Measurements from ENCODE around the gene DNAH12. TPM values are rescaled to one million over a fixed set of nuclear protein-coding genes. Genes with fewer than 3 reads are reported as not detected.

The DNAH12 gene
- total RNA-seq, 4 donors from 2014 or later: 0.02 to 0.04 TPM; not detected in 2

DNA sequence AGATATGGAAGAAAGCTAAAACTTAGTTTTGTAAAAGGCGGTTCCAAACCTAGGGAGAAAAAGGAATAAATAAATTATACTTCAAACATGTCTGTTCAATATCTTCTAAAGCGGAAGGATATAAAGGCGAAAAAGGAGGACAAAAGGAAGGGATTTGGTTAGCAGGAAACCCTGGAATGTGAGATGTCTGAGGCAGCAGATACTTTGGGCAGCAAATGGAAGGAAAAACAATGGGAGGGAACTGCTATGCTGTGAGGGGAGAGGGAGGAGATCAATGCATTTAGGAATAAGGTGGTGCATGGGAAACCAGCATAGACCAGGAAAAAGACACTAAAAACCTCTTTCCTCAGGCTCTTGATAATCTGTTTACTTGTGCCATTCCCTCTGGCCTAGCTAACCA, 120.8 kb downstream of the DNAH12 start:
- Histone ChIP-seq H3K27me3 (no peaks in the 10 kb centered on the region), H3K9me3 (no peaks in the 10 kb centered on the region), H3K27ac (no peak overlapping the region), H3K4me3 (no peak overlapping the region), H3K36me3 (no peaks in the 10 kb centered on the region), H3K4me1 (no peaks in the 10 kb centered on the region)
- intact Hi-C loops (cut with DNase I; ENCODE audit: low total_unique reads) (no loop called here), in situ Hi-C loops (cut with MboI; ENCODE audit: low sequenced_read_pairs in 4 of 4) (no loop called here)
- TF ChIP-seq, protein P1, sequence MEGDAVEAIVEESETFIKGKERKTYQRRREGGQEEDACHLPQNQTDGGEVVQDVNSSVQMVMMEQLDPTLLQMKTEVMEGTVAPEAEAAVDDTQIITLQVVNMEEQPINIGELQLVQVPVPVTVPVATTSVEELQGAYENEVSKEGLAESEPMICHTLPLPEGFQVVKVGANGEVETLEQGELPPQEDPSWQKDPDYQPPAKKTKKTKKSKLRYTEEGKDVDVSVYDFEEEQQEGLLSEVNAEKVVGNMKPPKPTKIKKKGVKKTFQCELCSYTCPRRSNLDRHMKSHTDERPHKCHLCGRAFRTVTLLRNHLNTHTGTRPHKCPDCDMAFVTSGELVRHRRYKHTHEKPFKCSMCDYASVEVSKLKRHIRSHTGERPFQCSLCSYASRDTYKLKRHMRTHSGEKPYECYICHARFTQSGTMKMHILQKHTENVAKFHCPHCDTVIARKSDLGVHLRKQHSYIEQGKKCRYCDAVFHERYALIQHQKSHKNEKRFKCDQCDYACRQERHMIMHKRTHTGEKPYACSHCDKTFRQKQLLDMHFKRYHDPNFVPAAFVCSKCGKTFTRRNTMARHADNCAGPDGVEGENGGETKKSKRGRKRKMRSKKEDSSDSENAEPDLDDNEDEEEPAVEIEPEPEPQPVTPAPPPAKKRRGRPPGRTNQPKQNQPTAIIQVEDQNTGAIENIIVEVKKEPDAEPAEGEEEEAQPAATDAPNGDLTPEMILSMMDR (IDR thresholded peaks at IDR 0.05 in 4 of 5, conservative IDR thresholded peaks at IDR 0.05 in 1 of 5): no peak
- no peak for TF ChIP-seq POLR2A (IDR thresholded peaks at IDR 0.05)
- DNase-seq (no peak), ATAC-seq (no peak)

DNA sequence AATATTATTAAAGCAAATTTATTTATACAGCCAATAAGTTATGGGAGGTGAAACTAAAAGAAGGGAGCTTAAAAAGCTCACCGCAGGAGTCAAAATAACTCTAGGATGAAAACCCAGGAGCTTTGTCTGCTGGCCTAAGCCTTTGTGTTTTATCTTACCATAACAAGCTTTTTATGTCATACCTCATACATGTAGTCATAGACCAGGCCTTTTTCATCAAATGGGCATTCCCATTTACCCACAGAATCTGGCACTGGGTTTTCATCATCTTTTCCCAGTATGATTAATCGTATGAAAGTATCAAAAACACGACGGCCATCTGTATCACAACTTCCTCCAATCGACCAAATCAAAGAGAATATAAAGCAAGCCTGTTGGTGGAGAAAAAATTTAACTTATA, 122.8 kb downstream of the DNAH12 start:
- TF ChIP-seq, protein P1 (IDR thresholded peaks at IDR 0.05 in 4 of 5, conservative IDR thresholded peaks at IDR 0.05 in 1 of 5): no peak
- TF ChIP-seq POLR2A (IDR thresholded peaks at IDR 0.05): no peak
- ATAC-seq (no peak), DNase-seq (no peak)
- H3K4me1 ChIP-seq: no peaks in the 10 kb centered on the region
- H3K4me3 ChIP-seq: no peak overlapping the region
- H3K9me3 ChIP-seq: no peaks in the 10 kb centered on the region
- no peaks in the 10 kb centered on the region for H3K27me3 ChIP-seq
- in situ Hi-C loops (cut with MboI; ENCODE audit: low sequenced_read_pairs in 4 of 4): no loop called here
- H3K27ac ChIP-seq: no peak overlapping the region
- intact Hi-C loops (cut with DNase I; ENCODE audit: low total_unique reads): no loop called here
- no peaks in the 10 kb centered on the region for H3K36me3 ChIP-seq

DNA sequence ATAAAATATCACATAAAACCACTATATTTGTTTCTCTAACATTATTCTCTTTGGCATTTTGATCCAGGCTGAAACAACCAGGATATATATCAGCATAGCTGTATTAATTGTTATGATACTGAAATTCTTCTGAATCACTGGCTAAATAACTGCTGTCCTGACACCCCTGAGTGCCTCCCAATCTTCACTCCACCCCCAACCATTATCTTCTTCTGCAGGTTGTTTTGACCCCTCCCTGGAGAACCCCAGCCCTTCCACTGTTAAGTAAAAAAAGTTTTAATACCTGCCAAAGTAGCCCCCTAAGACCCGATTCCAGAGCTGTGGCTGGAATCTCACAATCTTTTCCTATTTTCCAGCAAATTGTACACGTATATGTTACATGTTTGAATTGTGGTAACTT, 124.1 kb downstream of the DNAH12 start:
- no peak overlapping the region for H3K27ac ChIP-seq
- no peak overlapping the region for H3K4me3 ChIP-seq
- H3K36me3 ChIP-seq: no peaks in the 10 kb centered on the region
- intact Hi-C loops (cut with DNase I; ENCODE audit: low total_unique reads): no loop called here
- no peaks in the 10 kb centered on the region for H3K9me3 ChIP-seq
- TF ChIP-seq, protein P1 (IDR thresholded peaks at IDR 0.05 in 4 of 5, conservative IDR thresholded peaks at IDR 0.05 in 1 of 5): no peak
- TF ChIP-seq POLR2A (IDR thresholded peaks at IDR 0.05): no peak
- in situ Hi-C loops (cut with MboI; ENCODE audit: low sequenced_read_pairs in 4 of 4): no loop called here
- no peaks in the 10 kb centered on the region for H3K4me1 ChIP-seq
- no peak for ATAC-seq
- DNase-seq: no peak
- no peaks in the 10 kb centered on the region for H3K27me3 ChIP-seq

DNA sequence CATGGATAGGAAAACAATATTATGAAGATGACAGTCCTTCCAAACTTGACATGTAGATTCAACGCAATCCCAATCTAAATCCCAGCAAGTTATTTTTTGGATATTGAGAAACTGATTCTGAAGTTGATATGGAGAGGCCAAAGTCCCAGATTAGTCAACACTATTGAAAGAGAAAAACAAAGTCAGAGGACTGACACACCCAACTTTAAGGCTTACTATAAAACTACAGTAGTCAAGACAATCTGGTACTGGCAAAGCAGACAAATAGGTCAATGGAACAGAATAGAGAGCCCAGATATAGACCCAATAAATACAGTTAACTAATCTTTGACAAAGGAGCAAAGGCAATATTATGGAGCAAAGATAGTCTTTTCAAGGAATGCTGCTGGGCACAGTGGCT, 132.4 kb downstream of the DNAH12 start:
- intact Hi-C loops (cut with DNase I; ENCODE audit: low total_unique reads) (no loop called here), in situ Hi-C loops (cut with MboI; ENCODE audit: low sequenced_read_pairs in 4 of 4) (no loop called here)
- Histone ChIP-seq H3K36me3 (no peaks in the 10 kb centered on the region), H3K9me3 (peaks cover 0 to 4% (median 0%) of the 10 kb centered on the region in 3 donors), H3K27me3 (no peaks in the 10 kb centered on the region), H3K4me3 (no peak overlapping the region), H3K4me1 (no peaks in the 10 kb centered on the region), H3K27ac (no peak overlapping the region)
- ATAC-seq (no peak), DNase-seq (no peak)
- TF ChIP-seq, protein P1 (IDR thresholded peaks at IDR 0.05 in 4 of 5, conservative IDR thresholded peaks at IDR 0.05 in 1 of 5): no peak
- no peak for TF ChIP-seq POLR2A (IDR thresholded peaks at IDR 0.05)

DNA sequence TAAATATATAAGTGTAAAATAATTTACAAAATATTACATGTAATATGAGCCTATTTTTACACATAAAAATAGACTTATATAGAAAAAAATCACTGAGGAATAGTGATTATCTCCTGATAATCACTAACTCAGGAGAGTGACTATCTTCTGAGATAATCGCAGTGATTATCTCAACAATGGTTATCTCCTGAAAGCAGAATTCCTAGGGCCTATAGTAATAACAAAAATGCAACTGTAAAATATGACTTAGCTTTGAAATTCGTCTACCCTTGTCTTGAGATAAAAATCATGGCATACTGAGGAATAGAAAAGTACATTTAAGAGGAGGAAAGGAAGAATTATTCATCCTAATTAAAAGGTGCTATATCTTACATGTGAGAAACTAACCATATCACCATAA, 134.7 kb downstream of the DNAH12 start:
- TF ChIP-seq, protein P1 (IDR thresholded peaks at IDR 0.05 in 4 of 5, conservative IDR thresholded peaks at IDR 0.05 in 1 of 5): no peak
- no peak for TF ChIP-seq POLR2A (IDR thresholded peaks at IDR 0.05)
- Histone ChIP-seq H3K4me1 (no peaks in the 10 kb centered on the region), H3K36me3 (no peaks in the 10 kb centered on the region), H3K27me3 (no peaks in the 10 kb centered on the region), H3K4me3 (no peak overlapping the region), H3K9me3 (peaks cover 0 to 4% (median 0%) of the 10 kb centered on the region in 3 donors), H3K27ac (no peak overlapping the region)
- ATAC-seq (no peak), DNase-seq (no peak)
- in situ Hi-C loops (cut with MboI; ENCODE audit: low sequenced_read_pairs in 4 of 4): no loop called here
- intact Hi-C loops (cut with DNase I; ENCODE audit: low total_unique reads): no loop called here
